Endometrial microvascular endothelial cells (primary cell): ENCODE measurements around the gene SYT2. TPM values are rescaled to one million over a fixed set of nuclear protein-coding genes. Genes with fewer than 3 reads are reported as not detected.
"Not testable (repeated sequence)": the region's sequence is repeated elsewhere in the genome, so short reads cannot be mapped to it uniquely, and the experiment has no call there.

ENCODE experiments used
- in situ Hi-C: cut with HindIII; loops from 2 replicates; pipeline ENCODE4 v1.10.0; 2017; ENCODE audit warnings: low sequenced_read_pairs, low pct_unique_long_range_greater_than_20kb; ENCODE audit errors: inconsistent ontology term
- total RNA-seq: library from RNA; depleted of rRNA; stranded (reverse); fragments of >200 nt; gene quantifications from one replicate; pipeline ENCODE4 v1.2.3, GENCODE V29; 2015; ENCODE audit errors: inconsistent ontology term

SYT2 gene
- total RNA-seq, 1 donor from 2014 or later = not detected

GRCh38 chr1:202586018-202586821, 124.0 kb downstream of the SYT2 start:
- in situ Hi-C loops = no loop called here

GRCh38 chr1:202585590-202585933, 124.7 kb downstream of the SYT2 start:
- in situ Hi-C loops = no loop called here

- in situ Hi-C loops = no loop called here
Observed at GRCh38 chr1:202584707-202585589, 125.3 kb downstream of the SYT2 start.

GRCh38 chr1:202582350-202582749, 127.9 kb downstream of the SYT2 start:
- in situ Hi-C loops = not testable (repeated sequence)

- in situ Hi-C loops = no loop called here
Observed at GRCh38 chr1:202580619-202581018, 129.6 kb downstream of the SYT2 start.

- in situ Hi-C loops = no loop called here
Observed at GRCh38 chr1:202579806-202580205, 130.4 kb downstream of the SYT2 start.

- in situ Hi-C loops = no loop called here
Observed at GRCh38 chr1:202578565-202578964, 131.7 kb downstream of the SYT2 start.

GRCh38 chr1:202578001-202578504, 132.2 kb downstream of the SYT2 start:
- in situ Hi-C loops = no loop called here

- in situ Hi-C loops = no loop called here
Observed at GRCh38 chr1:202577381-202577780, 132.9 kb downstream of the SYT2 start.

- in situ Hi-C loops = no loop called here
Observed at GRCh38 chr1:202576816-202577215, 133.4 kb downstream of the SYT2 start.

GRCh38 chr1:202575918-202576653, 134.2 kb downstream of the SYT2 start:
- in situ Hi-C loops = no loop called here

GRCh38 chr1:202572867-202573266, 137.4 kb downstream of the SYT2 start:
- in situ Hi-C loops = no loop called here

GRCh38 chr1:202571719-202572339, 138.4 kb downstream of the SYT2 start:
- in situ Hi-C loops = no loop called here

- in situ Hi-C loops = no loop called here
Observed at GRCh38 chr1:202569393-202570322, 140.6 kb downstream of the SYT2 start.

- in situ Hi-C loops = no loop called here
Observed at GRCh38 chr1:202568826-202569225, 141.4 kb downstream of the SYT2 start.

- in situ Hi-C loops = no loop called here
Observed at GRCh38 chr1:202568410-202568809, 141.8 kb downstream of the SYT2 start.

- in situ Hi-C loops = no loop called here
Observed at GRCh38 chr1:202567738-202568137, 142.5 kb downstream of the SYT2 start.
